ENCODE results near the gene GPATCH2. TPM values are rescaled to one million over a fixed set of nuclear protein-coding genes. Genes with fewer than 3 reads are reported as not detected.
A peak's percentile ranks its signal among the peaks of the same experiment; 100 is the strongest.

GPATCH2 gene
- total RNA-seq (1 to 10 TPM; 9.5 to 9.9 TPM), polyA plus RNA-seq (3.7 TPM)

- Mint-ChIP-seq H3K27ac (peak within 1 kb of the TSS; percentile 98 to 100 (median 99)), H3K27me3 (peaks cover 0 to 15% of the 10 kb centered on the region in 2 donors), H3K4me1 (peaks cover 46 to 62% (median 58%) of the 10 kb centered on the region in 3 donors), H3K9me3 (no peaks in the 10 kb centered on the region), H3K4me3 (peak within 1 kb of the TSS; percentile 94 to 98 (median 96)), H3K36me3 (peaks cover 0 to 9% (median 0%) of the 10 kb centered on the region in 3 donors)
- Histone ChIP-seq H3K9me3 (ENCODE audit: low read length) (no peaks in the 10 kb centered on the region), H3K4me1 (ENCODE audit: insufficient read depth, low read length) (peaks cover 17% of the 10 kb centered on the region), H3K4me3 (ENCODE audit: low read length) (peak within 1 kb of the TSS; percentile 67), H3K27ac (ENCODE audit: low read depth, low read length) (peak within 1 kb of the TSS; percentile 93), H3K36me3 (ENCODE audit: insufficient read depth, low read length) (no peaks in the 10 kb centered on the region), H3K27me3 (ENCODE audit: insufficient read depth, low read length, poor library complexity, severe bottlenecking) (no peaks in the 10 kb centered on the region)
- ChIA-PET CTCF (interaction anchor here (0.7 to 1.3 kb wide), 2 partner anchors 9 to 10 kb away, joined by 3 read pairs; no protein-coding TSS in a partner anchor), POLR2A (interaction anchor here (0.6 to 1.2 kb wide), 3 partner anchors 9 to 654 kb away, joined by 3 to 7 read pairs (median 5); partner anchors contain the start of gene RRP15)
- DNase-seq: peak; percentile 64 to 88 (median 87)
Observed at GRCh38 chr1:217630711-217631591, at the start of gene GPATCH2, which contains the start of gene SPATA17. TSS of gene GPATCH2 (minus strand) at chr1:217631090. CDS start at chr1:217630971, 119 bp downstream. TSS of gene SPATA17 (plus strand) at chr1:217631344. CDS start at chr1:217631379, 35 bp downstream.

GRCh38 chr1:217674028-217674729, 43.3 kb upstream of the GPATCH2 start:
- Histone ChIP-seq H3K4me1 (ENCODE audit: insufficient read depth, low read length) (no peaks in the 10 kb centered on the region), H3K4me3 (ENCODE audit: low read length) (no peak overlapping the region), H3K36me3 (ENCODE audit: insufficient read depth, low read length) (no peaks in the 10 kb centered on the region), H3K9me3 (ENCODE audit: low read length) (no peaks in the 10 kb centered on the region), H3K27me3 (ENCODE audit: insufficient read depth, low read length, poor library complexity, severe bottlenecking) (no peaks in the 10 kb centered on the region), H3K27ac (ENCODE audit: low read depth, low read length) (no peak overlapping the region)
- POLR2A ChIA-PET: no interaction called here
- no peak for DNase-seq
- H3K4me3 Mint-ChIP-seq: no peak overlapping the region
- no peaks in the 10 kb centered on the region for H3K36me3 Mint-ChIP-seq
- no peaks in the 10 kb centered on the region for H3K9me3 Mint-ChIP-seq
- H3K27me3 Mint-ChIP-seq: peaks cover 6% of the 10 kb centered on the region in 2 donors
- no peaks in the 10 kb centered on the region for H3K4me1 Mint-ChIP-seq
- CTCF ChIA-PET: no interaction called here
- H3K27ac Mint-ChIP-seq: no peak overlapping the region

GRCh38 chr1:217673387-217673786, 42.5 kb upstream of the GPATCH2 start:
- peaks cover 6% of the 10 kb centered on the region in 2 donors for H3K27me3 Mint-ChIP-seq
- no peaks in the 10 kb centered on the region for H3K36me3 Mint-ChIP-seq
- H3K4me3 Mint-ChIP-seq: no peak overlapping the region
- H3K4me3 ChIP-seq (ENCODE audit: low read length): no peak overlapping the region
- H3K36me3 ChIP-seq (ENCODE audit: insufficient read depth, low read length): no peaks in the 10 kb centered on the region
- DNase-seq: no peak
- POLR2A ChIA-PET: no interaction called here
- H3K27ac ChIP-seq (ENCODE audit: low read depth, low read length): no peak overlapping the region
- no peaks in the 10 kb centered on the region for H3K27me3 ChIP-seq (ENCODE audit: insufficient read depth, low read length, poor library complexity, severe bottlenecking)
- H3K4me1 Mint-ChIP-seq: no peaks in the 10 kb centered on the region
- no peak overlapping the region for H3K27ac Mint-ChIP-seq
- H3K9me3 ChIP-seq (ENCODE audit: low read length): no peaks in the 10 kb centered on the region
- H3K9me3 Mint-ChIP-seq: no peaks in the 10 kb centered on the region
- H3K4me1 ChIP-seq (ENCODE audit: insufficient read depth, low read length): no peaks in the 10 kb centered on the region
- CTCF ChIA-PET: no interaction called here

GRCh38 chr1:217668351-217668940, 37.6 kb upstream of the GPATCH2 start:
- H3K4me3 ChIP-seq (ENCODE audit: low read length): no peak overlapping the region

GRCh38 chr1:217661407-217661806, 30.5 kb upstream of the GPATCH2 start:
- Histone ChIP-seq H3K27ac (ENCODE audit: low read depth, low read length) (no peak overlapping the region), H3K4me3 (ENCODE audit: low read length) (no peak overlapping the region), H3K36me3 (ENCODE audit: insufficient read depth, low read length) (no peaks in the 10 kb centered on the region), H3K4me1 (ENCODE audit: insufficient read depth, low read length) (no peaks in the 10 kb centered on the region), H3K9me3 (ENCODE audit: low read length) (no peaks in the 10 kb centered on the region), H3K27me3 (ENCODE audit: insufficient read depth, low read length, poor library complexity, severe bottlenecking) (no peaks in the 10 kb centered on the region)
- ChIA-PET POLR2A (no interaction called here), CTCF (no interaction called here)
- Mint-ChIP-seq H3K27ac (no peak overlapping the region), H3K27me3 (peaks cover 0 to 6% of the 10 kb centered on the region in 2 donors), H3K4me3 (no peak overlapping the region), H3K36me3 (no peaks in the 10 kb centered on the region), H3K4me1 (no peaks in the 10 kb centered on the region), H3K9me3 (no peaks in the 10 kb centered on the region)
- DNase-seq: no peak

More at GRCh38 chr1:217668351-217668940, 37.6 kb upstream of the GPATCH2 start:
- no peaks in the 10 kb centered on the region for H3K9me3 Mint-ChIP-seq
- Histone ChIP-seq H3K4me1 (ENCODE audit: insufficient read depth, low read length) (no peaks in the 10 kb centered on the region), H3K27me3 (ENCODE audit: insufficient read depth, low read length, poor library complexity, severe bottlenecking) (no peaks in the 10 kb centered on the region), H3K9me3 (ENCODE audit: low read length) (no peaks in the 10 kb centered on the region), H3K36me3 (ENCODE audit: insufficient read depth, low read length) (no peaks in the 10 kb centered on the region), H3K27ac (ENCODE audit: low read depth, low read length) (no peak overlapping the region)
- H3K36me3 Mint-ChIP-seq: no peaks in the 10 kb centered on the region
- DNase-seq: no peak
- peaks cover 3 to 6% of the 10 kb centered on the region in 2 donors for H3K27me3 Mint-ChIP-seq
- no peak overlapping the region for H3K4me3 Mint-ChIP-seq
- POLR2A ChIA-PET: no interaction called here
- no peak overlapping the region for H3K27ac Mint-ChIP-seq
- CTCF ChIA-PET: no interaction called here
- H3K4me1 Mint-ChIP-seq: no peaks in the 10 kb centered on the region

- no peaks in the 10 kb centered on the region for H3K36me3 Mint-ChIP-seq
- Histone ChIP-seq H3K9me3 (ENCODE audit: low read length) (no peaks in the 10 kb centered on the region), H3K4me1 (ENCODE audit: insufficient read depth, low read length) (no peaks in the 10 kb centered on the region), H3K27me3 (ENCODE audit: insufficient read depth, low read length, poor library complexity, severe bottlenecking) (no peaks in the 10 kb centered on the region), H3K4me3 (ENCODE audit: low read length) (no peak overlapping the region), H3K36me3 (ENCODE audit: insufficient read depth, low read length) (no peaks in the 10 kb centered on the region), H3K27ac (ENCODE audit: low read depth, low read length) (no peak overlapping the region)
- POLR2A ChIA-PET: no interaction called here
- no peak overlapping the region for H3K4me3 Mint-ChIP-seq
- no peak for DNase-seq
- H3K9me3 Mint-ChIP-seq: no peaks in the 10 kb centered on the region
- H3K4me1 Mint-ChIP-seq: no peaks in the 10 kb centered on the region
- CTCF ChIA-PET: no interaction called here
- H3K27ac Mint-ChIP-seq: no peak overlapping the region
- peaks cover 0 to 6% of the 10 kb centered on the region in 2 donors for H3K27me3 Mint-ChIP-seq
Observed at GRCh38 chr1:217660353-217661062, 29.6 kb upstream of the GPATCH2 start.

GRCh38 chr1:217650674-217651073, 19.8 kb upstream of the GPATCH2 start:
- CTCF ChIA-PET: no interaction called here
- Mint-ChIP-seq H3K9me3 (no peaks in the 10 kb centered on the region), H3K36me3 (no peaks in the 10 kb centered on the region), H3K4me1 (no peaks in the 10 kb centered on the region), H3K27ac (no peak overlapping the region), H3K27me3 (peaks cover 2 to 4% of the 10 kb centered on the region in 2 donors), H3K4me3 (no peak overlapping the region)
- H3K36me3 ChIP-seq (ENCODE audit: insufficient read depth, low read length): no peaks in the 10 kb centered on the region
- H3K27ac ChIP-seq (ENCODE audit: low read depth, low read length): no peak overlapping the region
- H3K9me3 ChIP-seq (ENCODE audit: low read length): no peaks in the 10 kb centered on the region
- POLR2A ChIA-PET: no interaction called here
- DNase-seq: no peak
- no peaks in the 10 kb centered on the region for H3K27me3 ChIP-seq (ENCODE audit: insufficient read depth, low read length, poor library complexity, severe bottlenecking)
- H3K4me3 ChIP-seq (ENCODE audit: low read length): no peak overlapping the region
- H3K4me1 ChIP-seq (ENCODE audit: insufficient read depth, low read length): no peaks in the 10 kb centered on the region

Data from CD8-positive, alpha-beta memory T cell (primary cell).